AML-193 (cell line): ENCODE measurements around the gene TANK.
A peak's percentile ranks its signal among the peaks of the same experiment; 100 is the strongest.

ENCODE experiments used
- DNase-seq, 2 experiments: peaks; one replicate each; lab custom pipeline; 2025; lab: John Stamatoyannopoulos, UW

TANK gene

DNA sequence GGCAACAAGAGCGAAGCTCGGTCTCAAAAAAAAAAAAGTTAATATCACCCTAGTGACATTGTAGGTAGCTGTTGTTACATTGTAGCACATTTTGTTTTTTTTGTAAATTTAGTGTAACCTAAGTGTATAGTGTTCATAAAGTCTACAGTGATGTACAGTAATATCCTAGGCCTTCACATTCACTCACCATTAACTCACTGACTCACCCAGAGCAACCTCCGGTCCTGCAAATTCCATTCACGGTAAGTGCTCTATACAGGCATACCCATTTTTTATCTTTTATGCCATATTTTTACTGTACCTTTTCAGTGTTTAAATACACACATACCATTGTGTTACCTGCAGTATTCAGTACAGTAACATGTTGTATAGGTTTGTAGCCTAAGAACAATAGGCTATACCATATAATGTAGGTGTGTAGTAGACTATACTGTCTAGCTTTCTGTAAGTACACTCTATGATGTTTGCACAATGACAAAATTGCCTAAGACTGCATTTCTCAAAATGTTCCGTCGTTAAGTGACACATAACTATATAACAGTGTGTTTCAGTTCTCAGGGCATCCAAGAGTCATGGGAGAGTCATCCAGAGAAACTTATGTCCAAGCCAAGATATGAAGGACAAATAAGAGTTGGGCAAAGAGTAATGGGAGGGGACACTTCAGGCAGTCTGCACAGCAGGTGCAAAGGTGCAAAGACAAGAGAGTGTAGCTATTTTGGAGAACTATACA, 68.4 kb downstream of the TANK start:
- no peak for DNase-seq

GRCh38 chr2:161230959-161231358, 70.7 kb downstream of the TANK start:
- no peak for DNase-seq

DNA sequence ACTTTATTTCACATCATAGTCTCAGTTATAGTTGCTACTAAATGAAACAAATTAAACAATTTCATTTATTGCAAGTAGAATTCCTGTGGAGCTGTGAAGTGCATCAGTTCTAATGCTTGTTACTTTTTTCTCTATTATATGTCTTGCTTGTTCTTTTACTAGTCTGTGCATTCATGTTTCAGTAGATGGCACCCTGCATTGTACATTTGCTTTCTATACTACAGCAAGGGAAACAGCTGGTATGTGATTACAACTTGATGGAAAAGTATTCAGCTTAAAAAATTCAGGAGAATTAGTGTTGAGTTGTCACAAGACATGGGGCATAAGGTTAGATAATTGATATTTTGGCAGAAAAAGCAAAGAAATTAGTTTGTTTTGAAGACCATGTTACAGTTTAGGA, 72.3 kb downstream of the TANK start:
- DNase-seq = no peak

GRCh38 chr2:161233858-161234431, 73.7 kb downstream of the TANK start:
- DNase-seq = no peak

GRCh38 chr2:161234627-161235026, 74.4 kb downstream of the TANK start:
- no peak for DNase-seq

DNA sequence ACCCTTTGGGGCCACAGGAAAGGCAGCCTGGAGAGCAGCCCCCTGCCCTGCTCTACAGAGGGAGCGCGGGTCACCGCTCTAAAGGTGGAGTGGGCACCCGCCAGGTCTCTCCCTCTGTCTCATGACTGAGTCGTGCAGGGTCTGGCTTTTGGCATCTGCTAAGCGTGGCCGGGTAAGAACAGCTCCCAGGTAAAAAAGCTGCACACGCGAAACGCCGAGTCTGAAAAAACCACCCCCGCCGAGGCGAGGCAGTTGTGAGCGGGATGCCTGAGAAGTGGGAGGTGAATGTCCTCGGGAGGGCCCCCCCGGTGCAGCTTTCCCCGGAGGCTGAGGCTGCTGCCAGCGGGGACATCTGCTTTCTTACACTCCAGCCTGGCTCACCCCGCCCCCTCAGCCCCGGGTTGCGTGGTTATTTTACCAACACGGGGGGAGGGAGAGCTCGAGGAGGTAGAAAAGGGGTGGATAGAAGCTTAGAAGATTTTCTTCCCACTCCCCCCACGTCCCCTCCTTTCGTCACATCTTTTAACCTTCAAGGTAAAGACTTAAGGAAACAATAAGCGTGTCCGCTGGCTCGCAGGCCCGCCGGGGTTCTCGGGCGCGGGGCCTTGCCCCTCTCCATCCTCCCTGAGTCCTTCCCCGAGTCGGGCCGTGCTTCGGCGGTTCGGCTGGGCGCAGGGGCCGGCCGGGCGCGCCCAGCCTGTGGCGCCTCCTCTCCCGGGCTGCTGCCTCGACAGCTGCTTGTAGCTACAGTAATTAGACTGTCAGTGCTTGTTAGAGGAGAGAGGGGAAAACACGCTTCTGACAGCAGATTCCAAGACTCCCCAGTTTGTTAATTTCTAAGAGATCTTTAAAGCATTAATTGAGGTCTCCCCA, 77.4 kb downstream of the TANK start:
- DNase-seq = no peak

DNA sequence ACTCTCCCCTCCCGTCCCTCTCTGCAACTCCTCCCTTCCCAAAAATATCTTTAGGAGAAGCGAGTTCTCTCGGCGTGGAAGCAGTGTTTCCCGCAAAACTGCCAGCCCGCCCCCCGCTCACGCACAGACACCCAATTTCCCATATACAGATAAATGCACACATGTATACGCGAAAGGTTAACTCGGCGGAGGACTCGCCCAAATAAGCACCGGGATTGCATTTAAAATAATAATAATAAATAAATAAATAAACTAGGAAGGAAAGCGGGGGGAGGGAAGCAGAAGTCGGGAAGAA, 78.0 kb downstream of the TANK start:
- DNase-seq = no peak

DNA sequence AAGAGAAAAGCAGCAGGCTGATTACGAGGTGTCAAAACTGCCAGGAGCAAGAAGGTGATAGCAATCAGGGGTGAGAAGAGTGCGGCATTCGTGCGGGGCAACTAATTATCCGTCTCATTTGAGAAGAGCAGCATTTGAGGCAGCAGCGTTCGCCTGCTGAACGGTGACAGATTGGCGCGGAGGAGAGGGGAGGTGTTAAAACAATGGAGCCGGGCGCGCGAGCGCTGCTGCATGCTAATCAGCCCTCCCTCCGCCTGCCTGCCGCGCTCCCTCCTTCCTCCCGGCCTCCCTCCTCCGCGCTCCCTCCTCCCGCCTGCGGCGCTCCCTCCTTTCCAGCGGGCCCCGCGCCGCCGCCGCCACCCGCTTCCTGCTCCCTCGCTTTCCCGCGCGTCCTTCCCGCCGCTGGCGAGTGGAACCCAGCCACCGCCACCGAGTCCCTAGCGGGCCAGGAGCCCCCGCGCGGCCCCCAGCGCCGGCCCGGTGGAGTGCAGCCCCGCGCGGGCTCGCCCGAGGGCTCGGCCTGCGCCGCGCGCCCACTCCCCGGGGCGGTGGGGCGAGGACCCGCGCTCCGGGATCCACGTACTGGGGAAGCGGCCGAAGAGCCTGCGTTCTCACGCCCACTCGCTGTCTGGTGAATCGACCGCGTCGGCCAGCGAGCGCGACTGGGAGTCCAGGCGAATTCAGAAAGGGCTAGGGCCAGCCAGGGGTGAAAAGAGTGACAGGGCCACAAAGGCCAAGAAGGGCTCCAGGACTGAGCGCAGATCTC, 78.5 kb downstream of the TANK start:
- no peak for DNase-seq

DNA sequence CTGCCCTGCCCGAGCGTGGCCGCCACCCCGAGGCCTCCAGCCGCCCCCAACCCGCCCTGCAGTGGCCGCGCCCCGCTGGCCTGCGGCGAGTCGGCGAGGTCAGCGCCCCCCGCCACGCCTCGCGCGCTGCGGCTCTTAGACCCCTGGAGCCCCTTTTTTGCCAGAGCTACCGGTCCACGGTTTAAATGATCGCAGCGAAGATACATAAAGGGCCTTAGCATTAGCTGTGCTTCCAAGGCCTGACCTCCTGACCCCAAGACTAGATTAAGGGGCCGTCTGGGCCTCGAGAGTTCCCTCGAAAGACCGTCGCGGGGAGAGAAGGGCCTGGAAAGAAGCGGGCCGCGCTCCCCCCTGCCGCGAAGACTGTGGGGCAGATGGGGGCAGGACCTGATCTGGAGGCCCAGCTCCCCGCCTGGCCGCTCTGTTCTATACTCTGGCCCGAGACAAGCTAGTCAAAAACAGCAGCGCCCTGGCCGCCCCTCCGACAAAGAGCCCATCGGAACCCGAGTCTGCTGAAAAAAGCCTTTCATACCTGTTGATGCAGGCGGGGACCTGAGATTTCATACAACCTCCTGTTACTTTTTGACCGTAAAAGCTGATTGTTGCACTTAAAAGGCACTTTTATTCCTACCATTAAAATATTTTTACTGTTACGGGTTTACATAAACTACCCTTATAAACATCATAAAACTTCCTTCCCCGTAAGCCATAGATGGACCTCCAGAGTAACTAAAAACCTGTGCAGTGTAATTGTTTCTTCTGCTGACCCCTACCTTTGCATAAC, 79.3 kb downstream of the TANK start:
- no peak for DNase-seq

- no peak for DNase-seq
Measured at GRCh38 chr2:161241894-161242293, 81.7 kb downstream of the TANK start.

DNA sequence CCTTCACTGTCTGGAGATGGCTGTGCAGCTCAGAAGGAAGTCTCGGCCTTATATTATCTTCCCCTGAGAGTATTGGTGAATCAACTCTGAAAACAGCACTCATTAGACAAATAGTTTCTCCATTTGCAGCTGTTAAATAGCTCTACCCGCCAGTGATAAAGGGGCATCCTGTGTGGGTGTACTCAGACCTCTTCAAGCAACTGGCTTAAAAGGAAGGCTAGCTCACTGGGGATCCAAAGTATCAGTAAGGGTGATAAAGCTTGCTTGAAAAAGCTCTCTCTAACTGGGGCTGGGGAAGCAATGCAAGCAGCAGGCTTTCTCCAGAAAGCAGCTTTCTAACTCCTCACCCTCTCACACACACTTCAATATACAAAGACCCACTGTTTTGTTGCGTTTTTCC, 83.1 kb downstream of the TANK start:
- DNase-seq = no peak

- DNase-seq = no peak
Measured at GRCh38 chr2:161243905-161244304, 83.7 kb downstream of the TANK start.

- peak; percentile 52 to 58 for DNase-seq
Measured at GRCh38 chr2:161244387-161245260, 84.4 kb downstream of the TANK start.

DNA sequence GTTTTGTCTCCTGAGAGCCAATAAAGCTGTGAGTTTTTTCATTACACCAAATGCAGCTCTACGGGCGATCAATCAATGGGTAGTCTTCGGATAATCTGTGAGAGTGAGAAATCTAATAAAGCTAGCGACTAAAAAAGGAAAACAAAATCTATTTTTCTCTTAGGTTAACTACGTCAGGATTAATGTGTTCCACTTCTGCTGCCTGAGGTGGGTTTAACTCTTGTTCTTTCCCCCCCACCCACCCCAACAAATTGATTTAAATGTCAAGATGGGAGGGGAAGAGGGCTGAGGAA, 85.0 kb downstream of the TANK start:
- no peak for DNase-seq

- DNase-seq = no peak
Measured at GRCh38 chr2:161245671-161246070, 85.4 kb downstream of the TANK start.

- DNase-seq = no peak
Measured at GRCh38 chr2:161246281-161246680, 86.1 kb downstream of the TANK start.

- DNase-seq = peak; percentile 16 to 35
Measured at GRCh38 chr2:161250864-161251436, 90.7 kb downstream of the TANK start.

DNA sequence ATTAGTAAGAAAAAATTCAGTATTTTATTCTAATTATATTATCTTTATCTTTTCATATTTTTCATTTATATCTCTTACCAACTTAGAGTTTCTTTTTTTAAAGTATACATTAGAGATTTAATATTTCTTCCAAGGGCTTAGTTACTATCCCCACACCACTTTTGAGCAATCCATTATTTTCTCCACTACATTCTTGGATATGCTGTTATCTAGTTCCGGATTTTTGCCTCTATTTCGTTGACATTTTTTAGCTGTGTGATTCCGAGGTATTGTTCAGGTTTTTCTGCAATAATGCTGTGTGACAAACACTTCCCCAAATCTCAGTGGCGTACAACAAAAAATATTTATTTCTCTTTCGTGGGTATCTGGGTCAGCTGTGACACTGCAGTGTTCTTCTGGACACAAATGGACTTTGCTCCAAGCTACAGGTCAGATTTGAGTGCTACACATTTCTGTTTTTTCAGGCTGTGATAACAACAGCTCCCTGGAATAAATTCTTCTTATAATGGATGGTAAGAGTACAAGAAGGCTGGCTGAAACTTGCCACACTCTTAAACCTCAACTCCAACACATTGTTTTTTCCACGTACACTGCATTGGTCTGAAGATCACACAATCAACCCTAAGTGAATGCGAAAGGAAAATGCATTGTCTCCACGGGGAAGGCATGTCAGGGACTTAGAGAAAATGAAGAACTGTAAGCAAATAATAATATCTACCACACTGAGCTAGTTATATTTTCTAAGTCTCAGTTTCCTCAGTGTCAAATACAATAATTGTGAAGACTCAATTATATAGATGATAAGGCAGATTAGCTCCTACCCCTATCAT, 97.1 kb downstream of the TANK start:
- no peak for DNase-seq

DNA sequence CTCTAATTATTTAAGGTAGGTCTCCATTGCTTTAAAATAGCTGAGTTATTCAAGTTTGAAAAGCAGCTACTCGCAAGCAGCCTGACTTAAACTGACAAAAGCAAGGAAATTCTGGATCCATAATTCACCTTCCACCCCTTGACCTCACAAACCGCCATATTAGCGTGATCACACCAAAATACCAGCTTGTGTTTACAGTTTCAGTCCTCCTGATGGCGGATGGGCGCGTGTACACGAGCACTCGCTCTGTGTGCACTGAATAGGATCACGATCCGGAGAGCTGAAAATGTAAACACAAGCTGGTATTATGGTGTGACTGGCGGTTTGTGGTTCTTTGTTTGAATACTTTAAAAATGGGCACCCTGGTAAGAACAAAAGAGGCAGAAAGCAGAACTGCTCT, 105.6 kb downstream of the TANK start:
- no peak for DNase-seq

GRCh38 chr2:161269111-161269510, 108.9 kb downstream of the TANK start:
- DNase-seq = no peak
